HG03280 (cell line): ENCODE data around the gene LRRC8E.

Source experiments
- ATAC-seq: cut with Tn5 transposase; IDR thresholded peaks from one replicate; pipeline ENCODE4 v1.9.1; 2021; ENCODE audit warnings: mild to moderate bottlenecking, moderate library complexity; ENCODE audit not compliant: unreplicated experiment

Gene LRRC8E

DNA sequence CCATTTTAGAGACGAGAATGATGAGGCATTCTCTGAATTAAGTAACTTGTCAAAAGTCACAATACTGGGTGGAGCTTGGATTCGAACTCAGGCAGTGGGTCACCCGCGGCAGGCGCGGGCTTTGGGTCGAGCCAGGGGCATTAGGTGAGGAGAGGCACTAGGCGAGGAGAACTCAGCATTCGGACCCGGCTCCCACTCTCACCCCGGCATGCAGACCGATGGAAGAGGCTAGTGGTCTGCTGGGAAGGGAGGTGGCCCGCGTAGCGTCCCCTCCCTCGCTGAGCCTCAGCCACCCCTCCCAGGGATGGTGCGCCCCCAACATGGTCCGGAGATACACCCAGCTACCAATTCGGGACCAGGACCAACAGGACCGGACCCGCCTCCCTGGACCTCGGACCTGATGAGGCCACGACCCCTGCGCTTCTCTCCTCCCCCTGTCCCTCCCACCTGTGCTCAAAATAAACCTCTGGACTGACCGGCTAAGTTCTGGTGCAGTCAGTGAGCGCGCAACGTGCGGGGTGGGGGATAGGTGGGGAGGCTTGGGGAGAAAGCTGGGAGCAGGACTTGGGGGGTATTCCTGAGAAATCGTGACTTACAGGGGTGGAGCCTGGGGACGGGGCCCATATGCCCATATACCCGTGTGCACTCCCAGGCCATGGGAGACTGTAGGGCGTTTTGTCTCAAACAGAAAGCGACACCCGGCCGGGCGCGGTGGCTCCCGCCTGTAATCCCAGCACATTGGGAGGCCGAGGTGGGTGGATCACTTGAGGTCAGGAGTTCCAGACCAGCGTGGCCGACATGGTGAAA lies 30.5 kb downstream of the LRRC8E start:
- no peak for ATAC-seq

DNA sequence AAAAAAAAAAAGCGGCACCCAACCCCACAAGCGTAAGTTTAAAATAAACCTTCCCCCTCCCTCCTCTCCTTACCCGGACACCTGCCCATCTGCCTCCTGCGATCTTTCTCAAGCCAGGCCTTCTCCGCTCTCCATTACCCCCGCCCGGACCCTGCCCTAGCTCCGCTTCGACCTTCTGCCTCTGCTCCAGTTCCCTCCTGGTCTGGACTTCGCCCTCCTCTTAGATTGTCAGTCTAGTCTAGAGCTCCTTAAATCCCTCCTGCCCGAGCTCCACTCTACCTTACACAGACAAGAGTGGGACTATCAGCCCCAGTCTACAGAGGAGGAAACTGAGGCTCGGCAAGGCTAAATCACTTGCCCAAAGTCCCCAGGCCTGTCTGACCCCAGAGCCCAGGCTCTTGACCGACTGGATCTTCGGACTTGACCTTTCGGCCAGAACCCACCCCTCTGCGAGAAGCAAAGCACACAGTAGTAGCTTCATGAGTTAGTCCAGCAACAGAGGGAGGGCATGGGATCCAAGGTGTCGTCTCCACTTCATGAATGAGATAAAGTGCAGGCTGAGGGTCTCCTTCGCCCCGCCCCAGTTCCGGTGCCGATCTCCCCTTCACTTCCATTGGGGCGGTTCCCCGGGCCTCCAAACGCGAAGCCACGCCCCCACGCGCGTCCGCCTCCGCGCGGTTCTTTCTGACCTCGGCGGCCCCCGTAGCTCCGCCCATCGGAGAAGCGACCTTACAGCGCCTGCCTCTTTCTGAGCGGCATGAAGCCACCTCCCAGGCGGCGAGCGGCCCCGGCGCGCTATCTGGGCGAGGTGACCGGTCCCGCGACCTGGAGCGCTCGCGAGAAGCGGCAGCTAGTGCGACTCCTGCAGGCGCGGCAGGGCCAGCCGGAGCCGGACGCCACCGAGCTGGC lies 31.6 kb downstream of the LRRC8E start, which contains the start of gene SNAPC2:
Gene SNAPC2, plus strand, starts transcription at position 729 of the 909 bp plus-strand sequence. Its CDS starts 29 bp downstream, at position 758.
- peak; percentile 56 for ATAC-seq

DNA sequence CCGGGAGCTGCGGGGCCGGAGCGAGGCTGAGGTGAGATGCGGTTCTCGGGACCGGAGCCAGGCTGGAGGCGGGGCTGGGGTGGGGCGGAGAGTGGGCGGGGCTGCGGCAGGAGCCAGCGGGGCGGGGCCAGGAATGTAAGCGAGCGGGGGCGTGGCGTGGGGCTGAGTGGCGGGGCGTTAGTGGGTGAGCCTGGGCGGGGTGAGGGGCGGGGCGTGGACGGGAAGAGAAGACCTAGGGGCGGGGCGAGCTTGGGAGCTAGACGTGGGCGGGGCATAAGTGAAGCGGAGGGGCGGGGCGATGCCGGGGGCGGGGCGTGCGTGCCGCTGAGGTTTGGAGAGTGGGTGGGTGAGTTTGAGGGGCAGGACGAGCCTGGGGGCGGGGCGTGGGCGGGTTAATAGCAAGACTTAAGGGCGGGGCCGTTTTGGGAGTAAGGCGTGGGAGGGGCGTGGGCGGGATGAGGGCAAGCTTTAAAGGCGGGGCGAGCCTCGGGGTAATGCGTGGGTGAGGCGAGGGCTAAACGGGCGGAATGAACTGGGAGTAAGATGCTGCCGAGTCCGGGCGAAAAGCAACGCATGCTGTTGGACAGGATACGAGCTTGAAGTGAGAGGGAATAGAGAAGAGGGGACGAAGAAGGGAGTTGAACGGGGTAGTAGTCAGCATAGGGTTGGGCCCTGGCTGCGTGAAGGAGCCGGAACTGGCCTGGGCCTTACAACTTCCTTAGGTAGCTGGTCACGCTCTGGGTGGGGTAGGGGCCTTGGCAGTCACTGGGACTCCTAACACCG lies 32.4 kb downstream of the LRRC8E start:
- ATAC-seq: peak; percentile 41

DNA sequence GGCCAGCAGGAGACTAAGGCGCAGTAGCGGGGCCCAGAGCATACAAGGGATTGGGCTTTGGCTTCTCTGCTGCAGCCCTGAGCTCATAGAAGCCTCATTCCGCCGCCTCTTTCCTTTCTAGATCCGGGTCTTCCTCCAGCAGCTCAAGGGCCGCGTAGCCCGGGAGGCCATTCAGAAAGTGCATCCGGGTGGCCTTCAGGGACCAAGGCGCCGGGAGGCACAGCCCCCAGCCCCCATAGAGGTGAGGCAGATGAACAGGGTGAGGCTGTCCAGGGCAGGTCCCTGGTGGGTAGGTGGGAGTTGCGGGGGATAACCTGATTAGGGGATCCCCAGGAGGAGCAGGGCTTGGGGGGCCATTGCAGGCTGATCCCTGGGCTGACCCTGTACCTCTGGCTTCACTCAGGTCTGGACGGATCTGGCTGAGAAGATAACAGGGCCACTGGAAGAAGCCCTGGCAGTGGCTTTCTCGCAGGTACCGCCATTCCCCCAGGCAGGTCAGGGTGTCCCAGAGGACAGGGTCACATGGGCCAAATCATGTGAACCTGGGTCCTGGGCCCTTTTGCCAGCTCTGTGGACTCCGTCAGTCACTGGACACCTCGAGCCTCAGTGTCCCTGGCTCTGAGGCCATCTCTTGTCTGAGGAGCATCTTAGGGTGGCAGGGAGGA lies 33.1 kb downstream of the LRRC8E start:
- ATAC-seq: no peak

DNA sequence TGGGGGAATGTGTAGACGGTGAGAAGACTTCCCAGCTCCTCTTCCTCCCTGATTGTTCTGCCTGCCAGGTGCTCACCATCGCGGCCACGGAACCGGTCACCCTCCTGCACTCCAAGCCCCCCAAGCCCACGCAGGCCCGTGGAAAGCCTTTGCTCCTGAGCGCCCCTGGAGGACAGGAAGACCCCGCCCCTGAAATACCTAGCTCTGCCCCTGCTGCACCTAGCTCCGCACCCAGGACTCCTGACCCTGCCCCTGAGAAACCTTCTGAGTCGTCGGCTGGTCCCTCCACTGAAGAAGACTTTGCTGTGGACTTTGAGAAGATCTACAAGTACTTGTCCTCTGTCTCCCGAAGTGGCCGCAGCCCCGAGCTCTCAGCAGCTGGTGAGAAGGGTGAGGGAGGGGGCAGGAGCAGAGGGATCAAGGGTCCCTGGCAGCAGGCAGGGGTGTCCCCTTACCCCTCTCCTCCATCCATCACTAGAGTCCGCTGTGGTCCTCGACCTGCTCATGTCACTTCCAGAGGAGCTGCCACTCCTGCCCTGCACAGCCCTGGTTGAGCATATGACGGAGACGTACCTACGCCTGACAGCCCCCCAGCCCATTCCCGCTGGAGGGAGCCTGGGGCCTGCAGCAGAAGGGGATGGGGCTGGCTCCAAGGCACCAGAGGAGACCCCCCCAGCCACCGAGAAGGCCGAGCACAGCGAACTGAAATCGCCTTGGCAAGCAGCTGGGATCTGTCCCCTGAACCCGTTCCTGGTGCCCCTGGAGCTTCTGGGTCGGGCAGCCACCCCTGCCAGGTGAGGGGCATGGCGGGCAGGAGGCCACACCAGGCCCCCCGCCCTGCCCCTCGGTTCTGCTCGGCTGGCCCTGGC lies 33.9 kb downstream of the LRRC8E start:
- ATAC-seq: no peak

DNA sequence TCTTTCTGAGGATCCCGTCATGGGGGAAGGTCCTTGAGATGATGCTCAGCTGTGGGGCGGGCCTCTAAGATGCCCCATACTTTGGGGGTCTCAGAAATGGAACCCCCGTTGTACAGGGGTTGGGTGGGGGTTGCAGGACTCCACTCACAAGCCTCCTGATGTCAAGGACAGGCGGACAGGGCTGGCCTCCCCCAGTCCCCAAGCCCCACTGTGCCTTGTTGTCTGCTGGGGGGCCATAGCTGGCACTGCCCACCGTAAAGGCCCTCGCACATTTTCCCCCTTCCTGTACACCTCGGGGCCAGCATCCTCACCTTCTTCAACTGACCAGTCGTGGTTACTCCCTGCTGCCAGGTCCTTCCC lies 34.5 kb downstream of the LRRC8E start:
- no peak for ATAC-seq

DNA sequence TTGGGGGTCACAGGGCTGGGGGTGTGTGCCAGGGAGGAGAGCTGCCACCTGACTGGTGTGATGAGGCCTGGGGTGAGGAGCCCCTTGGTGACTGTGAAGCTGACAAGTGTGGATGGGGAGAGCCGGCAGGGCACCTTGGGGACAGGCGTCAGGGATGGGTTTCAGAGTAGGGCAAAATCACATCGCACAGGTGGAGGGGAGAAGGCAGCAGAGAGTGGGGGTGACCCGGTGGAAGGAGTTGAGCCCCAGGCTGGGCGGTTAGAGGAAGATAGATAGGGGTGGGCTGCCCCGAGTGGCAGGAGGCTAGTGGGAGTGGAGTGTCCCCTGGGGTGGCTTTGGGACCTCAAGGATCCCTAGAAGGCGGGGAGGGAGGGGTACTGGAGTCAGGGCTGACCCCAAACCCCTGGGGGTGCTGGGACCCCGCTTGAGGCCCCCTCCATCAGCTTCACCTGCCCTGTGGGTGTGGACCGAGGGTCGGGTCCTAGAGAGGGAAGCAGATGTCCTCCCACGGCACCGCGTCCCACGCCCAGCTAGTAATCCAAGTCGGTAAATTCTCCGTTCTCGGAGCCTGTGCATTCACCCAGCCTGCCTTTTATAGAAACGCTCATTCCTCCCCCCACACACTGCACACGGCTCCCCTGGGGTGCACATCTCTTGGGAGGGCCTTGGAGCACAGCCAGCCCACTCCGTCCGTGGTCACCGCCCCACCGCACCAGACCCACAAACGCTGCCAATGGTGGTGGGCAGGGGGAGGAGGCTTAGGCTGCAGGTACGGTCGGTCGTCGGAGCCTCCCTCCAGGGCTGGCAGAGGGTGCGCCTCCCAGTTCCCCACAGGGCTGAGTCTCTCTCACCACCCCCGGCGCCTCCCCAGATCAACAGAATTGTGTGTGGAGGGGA lies 35.2 kb downstream of the LRRC8E start:
- no peak for ATAC-seq

DNA sequence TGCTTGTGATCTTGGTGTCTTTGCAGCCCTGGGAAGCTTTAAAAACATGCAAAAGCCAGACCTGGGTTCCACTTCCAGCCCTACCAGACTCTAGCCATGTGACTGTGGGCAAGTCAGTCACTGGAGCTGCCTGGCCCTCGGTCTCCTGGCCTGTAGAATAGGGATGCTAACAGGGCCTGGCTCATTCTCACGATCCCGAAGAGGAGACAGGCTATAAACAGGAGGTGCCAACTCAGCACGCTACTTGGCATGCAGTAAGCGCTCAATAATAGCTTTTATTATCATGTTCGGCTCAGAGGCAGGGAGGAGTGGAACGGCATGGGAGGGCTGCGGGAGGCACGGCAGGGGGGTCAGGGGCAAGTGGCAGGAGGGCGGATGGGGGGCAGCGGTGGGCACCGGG lies 35.9 kb downstream of the LRRC8E start:
- ATAC-seq: no peak

DNA sequence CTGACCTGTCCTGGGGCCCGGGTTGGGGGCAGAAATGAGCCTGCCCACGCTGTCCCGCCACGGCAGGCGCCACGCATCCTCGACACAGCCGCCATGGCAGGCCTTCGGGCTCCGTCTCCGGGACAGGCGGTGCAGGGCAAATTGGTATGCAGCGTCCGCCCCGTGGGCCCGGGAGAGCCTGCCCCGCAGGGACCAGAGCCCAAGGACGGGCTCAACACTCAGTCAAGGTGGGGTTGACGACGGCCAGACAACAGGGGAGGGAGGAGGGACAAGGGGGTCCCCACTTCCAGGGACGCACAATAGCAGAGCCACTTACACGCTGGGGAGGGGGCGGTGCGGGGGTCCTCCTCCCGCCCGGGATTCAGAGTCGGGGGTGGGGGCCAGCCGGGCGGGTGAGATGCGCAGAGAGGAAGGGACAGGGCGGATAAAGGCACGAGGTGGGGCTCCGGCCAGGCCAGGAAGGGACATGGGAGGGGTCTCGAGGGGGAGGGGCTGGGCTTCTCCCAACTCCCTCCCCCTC lies 36.4 kb downstream of the LRRC8E start:
- no peak for ATAC-seq

DNA sequence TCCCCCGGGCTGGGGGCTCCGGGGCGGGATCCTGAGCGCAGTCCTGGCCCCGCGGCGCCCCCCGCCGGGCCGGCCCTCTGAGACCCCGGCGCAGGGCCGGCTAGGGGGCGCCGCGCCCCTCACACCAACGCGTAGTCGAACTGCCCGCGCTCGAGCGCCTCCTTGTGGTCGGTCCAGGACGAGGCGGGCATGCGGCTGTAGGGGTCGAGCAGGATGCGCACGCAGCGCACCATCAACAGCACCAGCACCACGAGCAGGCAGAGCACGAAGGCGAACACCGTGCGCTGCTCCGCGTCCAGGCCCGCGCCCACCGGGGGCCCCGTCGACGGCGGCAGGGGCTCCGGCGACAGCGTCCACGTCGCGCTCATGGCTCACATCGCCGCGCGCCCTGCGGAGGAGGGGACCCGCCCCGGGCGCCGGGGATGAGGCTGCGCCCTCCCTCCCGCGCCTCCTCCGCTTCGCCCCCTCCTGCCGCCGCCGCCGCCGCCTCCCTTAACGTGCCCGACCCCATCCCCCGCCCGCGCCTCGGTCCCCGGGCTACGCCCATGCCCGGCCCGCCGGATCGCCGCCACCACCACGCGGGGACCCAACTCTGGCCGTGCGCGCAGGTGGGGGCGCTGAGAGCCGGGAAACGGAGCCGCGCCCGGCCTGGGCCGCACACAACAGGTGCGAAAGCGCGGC lies 37.0 kb downstream of the LRRC8E start:
- ATAC-seq: peak; percentile 24

DNA sequence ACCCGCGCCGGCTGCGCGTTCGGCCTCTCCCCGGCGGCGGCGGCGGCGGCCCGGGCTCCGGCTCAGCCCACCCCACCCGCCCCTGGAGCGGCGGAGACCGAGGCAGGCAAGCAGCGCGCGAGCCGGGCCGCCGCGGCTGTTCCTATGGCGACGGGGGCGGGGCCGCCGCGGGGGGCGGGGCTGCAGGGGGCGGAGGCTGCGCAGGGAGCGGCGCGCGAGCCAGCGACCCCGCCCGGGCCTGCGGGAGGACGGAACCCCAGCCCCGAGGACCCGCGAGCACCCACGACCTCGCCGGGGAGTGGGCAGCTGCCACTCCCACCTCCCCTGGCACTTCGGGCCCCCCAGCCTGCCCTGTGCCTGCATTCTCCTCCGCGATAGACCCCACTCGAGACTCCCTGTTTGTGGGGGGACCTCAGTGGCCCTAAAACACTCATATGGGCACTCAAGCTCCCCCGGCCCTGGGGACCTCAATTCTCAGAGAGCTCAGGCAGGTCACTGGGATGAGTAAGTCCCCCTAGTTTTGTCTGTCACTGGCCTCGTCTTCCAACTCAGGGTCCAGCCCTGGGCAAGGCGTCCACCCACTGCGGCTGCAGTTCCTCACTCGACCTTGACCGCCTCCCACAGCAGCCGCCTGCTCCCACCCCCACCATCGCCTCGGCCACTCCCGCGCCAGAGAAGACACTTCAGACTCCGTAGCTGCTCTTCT lies 37.9 kb downstream of the LRRC8E start, which contains the start of gene CTXN1:
Gene CTXN1, minus strand, starts transcription at position 115 of the 706 bp plus-strand sequence. CDS start 597 bp downstream, outside the sequence.
- ATAC-seq: peak; percentile 33

DNA sequence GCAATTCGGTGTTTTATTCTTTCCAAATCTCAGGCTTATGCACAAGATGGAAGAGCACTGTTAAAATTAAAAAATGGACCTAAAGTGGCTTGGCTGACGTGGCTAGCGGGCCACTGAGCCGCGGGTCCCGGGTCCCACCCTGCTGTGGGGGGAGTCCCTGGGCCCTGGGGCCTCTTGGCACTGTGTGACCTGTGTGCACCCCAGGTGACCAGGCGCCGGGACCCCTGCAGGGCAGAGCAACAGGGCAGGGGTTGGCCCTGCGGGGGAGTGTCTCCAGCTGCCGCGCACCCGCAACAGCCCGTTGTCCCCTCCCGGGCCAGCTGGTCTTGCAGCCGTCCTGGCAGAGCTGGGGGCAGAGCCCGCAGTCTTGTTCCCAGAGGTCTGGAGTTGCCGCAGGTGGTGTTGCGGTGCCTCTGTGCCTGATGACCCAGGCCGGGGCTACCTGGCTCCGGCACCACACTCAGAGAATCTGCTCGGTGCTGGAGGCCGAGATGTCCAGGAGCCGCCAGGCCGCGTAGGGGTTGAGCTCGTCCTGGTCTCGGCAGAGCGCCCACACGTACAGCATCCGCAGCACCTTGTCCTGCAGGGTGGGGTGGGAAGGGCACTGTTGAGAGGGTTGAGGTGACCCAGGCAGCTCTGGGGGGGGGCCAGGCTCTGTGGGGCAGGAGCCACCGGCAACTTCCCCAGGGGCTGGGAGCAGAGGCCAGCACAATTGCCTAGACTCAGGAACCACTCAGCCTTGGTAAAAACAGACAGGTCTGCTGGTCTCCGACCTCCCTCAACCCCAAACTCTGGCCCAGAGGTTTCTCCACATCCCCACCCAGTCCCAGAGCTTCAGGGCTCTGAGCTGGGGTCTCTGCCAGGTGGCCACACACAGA lies 38.7 kb downstream of the LRRC8E start:
- no peak for ATAC-seq

DNA sequence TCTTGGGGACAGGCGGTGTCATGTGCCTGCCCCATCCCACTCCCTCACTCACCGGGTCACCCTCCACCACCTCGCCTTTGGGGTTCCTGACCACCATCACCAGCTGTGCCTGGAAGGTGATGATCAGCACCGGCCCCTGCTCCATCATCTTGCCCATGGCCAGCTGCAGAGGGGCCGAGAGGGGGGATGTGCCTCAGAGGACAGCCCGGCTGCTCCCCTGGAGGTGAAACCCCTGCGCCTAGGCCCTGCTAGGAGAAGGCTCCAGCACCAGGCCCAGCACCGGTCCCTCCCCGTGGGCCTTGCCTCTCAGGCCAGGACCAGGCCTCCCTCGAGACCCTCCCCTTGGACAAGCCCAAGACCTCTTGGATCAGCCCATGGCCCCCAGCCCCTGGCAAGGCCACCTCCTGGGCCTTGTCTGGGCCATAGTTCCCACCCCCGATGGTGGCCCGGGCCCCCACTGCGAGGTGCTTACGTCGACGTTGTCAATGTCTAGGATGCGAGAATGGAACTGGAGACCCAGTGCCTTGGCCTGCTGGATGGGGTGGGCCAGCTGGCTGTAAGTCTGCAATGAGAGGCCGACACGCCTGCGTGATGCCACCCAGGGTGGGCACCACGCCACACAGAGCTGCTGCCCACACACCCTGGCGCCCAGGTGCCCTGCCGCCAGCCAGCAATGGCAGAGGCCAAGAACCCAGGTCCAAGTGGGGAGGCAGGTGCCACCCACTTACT lies 39.5 kb downstream of the LRRC8E start:
- no peak for ATAC-seq

DNA sequence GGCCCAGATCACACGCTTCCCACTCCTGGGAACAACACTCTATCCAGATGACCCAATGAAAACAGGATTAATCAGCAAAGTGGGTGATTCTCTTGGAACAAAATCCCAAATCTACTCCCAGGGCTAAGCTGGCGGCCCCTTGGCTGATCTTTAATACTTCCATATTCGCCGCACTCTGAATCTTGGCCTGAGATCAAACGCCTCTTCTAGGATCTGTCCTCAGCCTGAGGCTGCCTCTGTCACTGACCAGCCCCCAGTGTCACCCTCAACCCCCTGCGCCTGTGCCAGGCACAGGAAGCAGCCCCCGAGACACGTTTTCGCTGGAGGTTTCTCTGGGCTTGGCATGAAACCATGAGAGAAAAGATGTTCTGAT lies 40.0 kb downstream of the LRRC8E start:
- ATAC-seq: no peak
